HEK293 (cell line): ENCODE results near the gene SUPT5H.

Experiments used
- CTCF ChIA-PET: fragments of 350-600 bp; formaldehyde crosslinking; extraction: SDS; loops from one replicate; lab custom pipeline; 2021; ENCODE audit warnings: antibody characterized with exemption; lab: Yijun Ruan, JAX
- POLR2A ChIA-PET: fragments of 300-600 bp; formaldehyde crosslinking; extraction: SDS; loops from one replicate; lab custom pipeline; 2020; ENCODE audit warnings: antibody characterized with exemption, inconsistent platforms; lab: Yijun Ruan, JAX
- H3K27ac ChIP-seq: fragments of 200-500 bp; sonication (Bioruptor generic); 2 replicates; pipeline ENCODE4 v1.5.1; 2014; ENCODE audit warnings: low read depth, low read length, control low read depth, inconsistent platforms; ENCODE audit errors: extremely low read depth
- H3K36me3 ChIP-seq, 2 experiments: fragments of 200-500 bp in 1 of 2; sonication (Bioruptor generic) in 1 of 2; 1 replicate in 1 of 2; 2 replicates in 1 of 2; pipeline ENCODE4 v1.5.1; 2014 to 2017; ENCODE audit warnings: inconsistent platforms in 2 of 2, low read length in 2 of 2; ENCODE audit not compliant: control insufficient read depth in 2 of 2, insufficient read depth in 1 of 2
- H3K4me1 ChIP-seq: fragments of 200-500 bp; sonication (Bioruptor generic); 2 replicates; pipeline ENCODE4 v1.5.1; 2014; ENCODE audit warnings: mild to moderate bottlenecking, low read length, inconsistent platforms; ENCODE audit not compliant: control insufficient read depth, insufficient read depth
- H3K4me3 ChIP-seq: 2 replicates; pipeline ENCODE4 v1.5.1; 2011; ENCODE audit warnings: low read depth, mild to moderate bottlenecking, control low read depth, low read length, moderate library complexity
- H3K9me3 ChIP-seq: fragments of 200-500 bp; sonication (Bioruptor generic); 2 replicates; pipeline ENCODE4 v1.5.1; 2014; ENCODE audit warnings: low read depth, low read length, inconsistent platforms; ENCODE audit not compliant: control insufficient read depth, insufficient read depth
- EGR2 ChIP-seq: fragments of 450-650 bp; formaldehyde crosslinking; IDR thresholded peaks from 2 replicates; pipeline ENCODE4 v1.5.1; 2016; ENCODE audit warnings: low read depth, missing biosample characterization, missing genetic modification characterization
- SALL2 ChIP-seq: fragments of 450-650 bp; formaldehyde crosslinking; IDR thresholded peaks from 2 replicates; pipeline ENCODE4 v1.5.0; 2017; ENCODE audit warnings: missing biosample characterization, mild to moderate bottlenecking, missing genetic modification characterization, borderline replicate concordance
- SETDB1 ChIP-seq: IDR thresholded peaks from one replicate; pipeline ENCODE4 v1.6.1; 2017; ENCODE audit warnings: mild to moderate bottlenecking, low read length, moderate library complexity, mixed read lengths; ENCODE audit not compliant: insufficient read length
- WT1 ChIP-seq: fragments of 450-650 bp; formaldehyde crosslinking; IDR thresholded peaks from 2 replicates; pipeline ENCODE4 v1.5.1; 2016; ENCODE audit warnings: missing biosample characterization, missing genetic modification characterization
- YY2 ChIP-seq: fragments of 450-650 bp; formaldehyde crosslinking; IDR thresholded peaks from 2 replicates; pipeline ENCODE4 v1.5.1; 2016; ENCODE audit warnings: missing biosample characterization, missing genetic modification characterization
- ZBTB20 ChIP-seq: fragments of 450-650 bp; formaldehyde crosslinking; IDR thresholded peaks from 2 replicates; pipeline ENCODE4 v1.5.1; 2016; ENCODE audit warnings: missing biosample characterization, missing genetic modification characterization
- ZBTB21 ChIP-seq: fragments of 450-650 bp; formaldehyde crosslinking; IDR thresholded peaks from 2 replicates; pipeline ENCODE4 v1.5.1; 2017; ENCODE audit warnings: missing biosample characterization, missing genetic modification characterization
- ZNF146 ChIP-seq: fragments of 450-650 bp; formaldehyde crosslinking; IDR thresholded peaks from 2 replicates; pipeline ENCODE4 v1.5.1; 2016; ENCODE audit warnings: missing biosample characterization, missing genetic modification characterization
- ZNF184 ChIP-seq: fragments of 450-650 bp; IDR thresholded peaks from 2 replicates; pipeline ENCODE4 v1.5.1; 2018; ENCODE audit warnings: missing biosample characterization, mild to moderate bottlenecking, missing genetic modification characterization
- ZNF211 ChIP-seq: fragments of 450-650 bp; formaldehyde crosslinking; IDR thresholded peaks from 2 replicates; pipeline ENCODE4 v1.5.1; 2016; ENCODE audit warnings: low read depth, missing biosample characterization, missing genetic modification characterization
- ZNF214 ChIP-seq: fragments of 450-650 bp; formaldehyde crosslinking; IDR thresholded peaks from 2 replicates; pipeline ENCODE4 v1.5.1; 2017; ENCODE audit warnings: missing biosample characterization, mild to moderate bottlenecking, missing genetic modification characterization, borderline replicate concordance
- ZNF221 ChIP-seq: fragments of 450-650 bp; formaldehyde crosslinking; IDR thresholded peaks from 2 replicates; pipeline ENCODE4 v1.5.1; 2017; ENCODE audit warnings: missing biosample characterization, missing genetic modification characterization, borderline replicate concordance
- ZNF423 ChIP-seq: fragments of 450-650 bp; formaldehyde crosslinking; IDR thresholded peaks from 2 replicates; pipeline ENCODE4 v1.5.1; 2016; ENCODE audit warnings: missing biosample characterization, missing genetic modification characterization
- ZNF670 ChIP-seq: fragments of 450-650 bp; formaldehyde crosslinking; IDR thresholded peaks from 2 replicates; pipeline ENCODE4 v1.5.1; 2016; ENCODE audit warnings: missing biosample characterization, missing genetic modification characterization, low read depth
- ZSCAN23 ChIP-seq: fragments of 450-650 bp; formaldehyde crosslinking; IDR thresholded peaks from 2 replicates; pipeline ENCODE4 v1.5.1; 2016; ENCODE audit warnings: missing biosample characterization, missing genetic modification characterization
- TF ChIP-seq, protein P1 (sequence below): fragments of 450-650 bp; formaldehyde crosslinking; IDR thresholded peaks from 2 replicates; pipeline ENCODE4 v1.5.1; 2016; ENCODE audit warnings: missing biosample characterization, missing genetic modification characterization
- TF ChIP-seq, protein P2 (sequence below): fragments of 450-650 bp; formaldehyde crosslinking; IDR thresholded peaks from 2 replicates; pipeline ENCODE4 v1.5.1; 2016; ENCODE audit warnings: missing biosample characterization, missing genetic modification characterization
- TF ChIP-seq, protein P3 (sequence below): fragments of 450-650 bp; formaldehyde crosslinking; IDR thresholded peaks from 2 replicates; pipeline ENCODE4 v1.5.1; 2017; ENCODE audit warnings: missing biosample characterization, missing genetic modification characterization
- TF ChIP-seq, protein P4 (sequence below): fragments of 450-650 bp; formaldehyde crosslinking; conservative IDR thresholded peaks from 2 replicates; pipeline ENCODE4 v1.5.1; 2016; ENCODE audit warnings: low read depth, missing biosample characterization, missing genetic modification characterization
- TF ChIP-seq, protein P5 (sequence below): fragments of 450-650 bp; formaldehyde crosslinking; IDR thresholded peaks from 2 replicates; pipeline ENCODE4 v1.5.1; 2017; ENCODE audit warnings: missing biosample characterization, missing genetic modification characterization
- TF ChIP-seq, protein P6 (sequence below): fragments of 450-650 bp; formaldehyde crosslinking; IDR thresholded peaks from 2 replicates; pipeline ENCODE4 v1.5.1; 2016; ENCODE audit warnings: missing biosample characterization, missing genetic modification characterization

The SUPT5H gene

DNA sequence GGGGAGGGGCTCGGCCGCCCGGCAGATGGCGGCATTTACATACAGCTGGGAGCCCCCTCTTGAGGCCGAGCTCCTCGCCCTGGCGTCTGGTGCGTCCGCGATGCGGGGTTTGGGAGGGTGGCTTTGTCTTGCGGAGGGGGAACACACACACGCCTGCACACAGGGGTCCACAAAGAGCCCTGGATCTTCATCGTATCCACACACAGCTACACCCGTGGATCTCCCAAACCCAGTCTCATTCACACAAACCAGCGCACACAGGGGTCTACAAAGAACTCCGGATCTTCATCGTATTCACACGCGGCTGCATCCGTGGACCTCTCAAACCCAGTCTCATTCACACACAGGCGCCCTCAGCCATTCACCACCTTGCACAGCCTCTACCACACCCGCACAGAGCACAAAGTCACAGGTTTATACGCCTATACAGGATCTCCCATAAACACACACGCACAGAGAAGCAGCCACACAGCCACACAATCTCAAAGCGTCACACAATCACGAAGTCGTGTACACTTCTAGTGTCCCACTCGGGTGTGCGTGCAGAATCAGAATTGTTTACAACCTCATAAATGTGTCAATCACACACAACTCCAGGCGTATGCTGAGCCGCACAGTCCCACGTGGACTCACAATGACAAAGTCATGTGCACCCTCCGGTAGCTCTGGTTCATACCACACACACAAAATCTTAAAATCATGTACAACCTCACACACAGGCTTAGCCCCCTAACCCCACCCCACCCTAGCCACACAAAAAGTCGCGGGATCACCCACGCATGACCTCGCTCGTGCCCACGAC, 52.8 kb downstream of the SUPT5H start:
- H3K4me3 ChIP-seq: no peak overlapping the region
- CTCF ChIA-PET: interaction anchor here (0.5 to 4.9 kb wide), 28 partner anchors 10 to 571 kb away, joined by 3 to 59 read pairs (median 4); partner anchors contain the start of genes EID2, EID2B, RPS16 and TIMM50
- no peaks in the 10 kb centered on the region; a peak in 1 of 3 replicates for H3K36me3 ChIP-seq
- peaks cover 16% of the 10 kb centered on the region for H3K4me1 ChIP-seq
- no peaks in the 10 kb centered on the region for H3K9me3 ChIP-seq
- POLR2A ChIA-PET: interaction anchor here (0.5 to 3.5 kb wide), 17 partner anchors 9 to 829 kb away, joined by 3 to 29 read pairs (median 5); partner anchors contain the start of genes EID2B, RPS16, SUPT5H and TIMM50
- peak overlapping the region; percentile 2; the same call in 1 of the 2 replicates for H3K27ac ChIP-seq
- TF ChIP-seq ZNF221 (tag by site-specific recombination) (0 out of 2 replicates have a peak, but pooled peaks have one; percentile 62), ZBTB20 (tag by site-specific recombination) (peak; percentile 80), SALL2 (tag by site-specific recombination) (no peak; the same call in 1 of the 2 replicates), ZBTB21 (peak; percentile 80), SETDB1 (no peak), YY2 (tag by site-specific recombination) (no peak; the same call in none of the 2 replicates), ZNF670 (tag by site-specific recombination) (no peak), ZNF211 (tag by site-specific recombination) (no peak), ZNF423 (tag by site-specific recombination) (peak; percentile 67), EGR2 (peak; percentile 12; the same call in 1 of the 2 replicates), WT1 (tag by site-specific recombination) (peak; percentile 44), ZNF146 (peak; percentile 57; the same call in 1 of the 2 replicates), ZNF184 (tag by site-specific recombination) (no peak), ZSCAN23 (tag by site-specific recombination) (peak; percentile 14), ZNF214 (tag by site-specific recombination) (no peak)
- TF ChIP-seq, protein P1, sequence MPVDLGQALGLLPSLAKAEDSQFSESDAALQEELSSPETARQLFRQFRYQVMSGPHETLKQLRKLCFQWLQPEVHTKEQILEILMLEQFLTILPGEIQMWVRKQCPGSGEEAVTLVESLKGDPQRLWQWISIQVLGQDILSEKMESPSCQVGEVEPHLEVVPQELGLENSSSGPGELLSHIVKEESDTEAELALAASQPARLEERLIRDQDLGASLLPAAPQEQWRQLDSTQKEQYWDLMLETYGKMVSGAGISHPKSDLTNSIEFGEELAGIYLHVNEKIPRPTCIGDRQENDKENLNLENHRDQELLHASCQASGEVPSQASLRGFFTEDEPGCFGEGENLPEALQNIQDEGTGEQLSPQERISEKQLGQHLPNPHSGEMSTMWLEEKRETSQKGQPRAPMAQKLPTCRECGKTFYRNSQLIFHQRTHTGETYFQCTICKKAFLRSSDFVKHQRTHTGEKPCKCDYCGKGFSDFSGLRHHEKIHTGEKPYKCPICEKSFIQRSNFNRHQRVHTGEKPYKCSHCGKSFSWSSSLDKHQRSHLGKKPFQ (tag by site-specific recombination): peak; percentile 90
- TF ChIP-seq, protein P2, sequence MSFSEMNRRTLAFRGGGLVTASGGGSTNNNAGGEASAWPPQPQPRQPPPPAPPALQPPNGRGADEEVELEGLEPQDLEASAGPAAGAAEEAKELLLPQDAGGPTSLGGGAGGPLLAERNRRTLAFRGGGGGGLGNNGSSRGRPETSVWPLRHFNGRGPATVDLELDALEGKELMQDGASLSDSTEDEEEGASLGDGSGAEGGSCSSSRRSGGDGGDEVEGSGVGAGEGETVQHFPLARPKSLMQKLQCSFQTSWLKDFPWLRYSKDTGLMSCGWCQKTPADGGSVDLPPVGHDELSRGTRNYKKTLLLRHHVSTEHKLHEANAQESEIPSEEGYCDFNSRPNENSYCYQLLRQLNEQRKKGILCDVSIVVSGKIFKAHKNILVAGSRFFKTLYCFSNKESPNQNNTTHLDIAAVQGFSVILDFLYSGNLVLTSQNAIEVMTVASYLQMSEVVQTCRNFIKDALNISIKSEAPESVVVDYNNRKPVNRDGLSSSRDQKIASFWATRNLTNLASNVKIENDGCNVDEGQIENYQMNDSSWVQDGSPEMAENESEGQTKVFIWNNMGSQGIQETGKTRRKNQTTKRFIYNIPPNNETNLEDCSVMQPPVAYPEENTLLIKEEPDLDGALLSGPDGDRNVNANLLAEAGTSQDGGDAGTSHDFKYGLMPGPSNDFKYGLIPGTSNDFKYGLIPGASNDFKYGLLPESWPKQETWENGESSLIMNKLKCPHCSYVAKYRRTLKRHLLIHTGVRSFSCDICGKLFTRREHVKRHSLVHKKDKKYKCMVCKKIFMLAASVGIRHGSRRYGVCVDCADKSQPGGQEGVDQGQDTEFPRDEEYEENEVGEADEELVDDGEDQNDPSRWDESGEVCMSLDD (tag by site-specific recombination): peak; percentile 61; the same call in 1 of the 2 replicates
- TF ChIP-seq, protein P3, sequence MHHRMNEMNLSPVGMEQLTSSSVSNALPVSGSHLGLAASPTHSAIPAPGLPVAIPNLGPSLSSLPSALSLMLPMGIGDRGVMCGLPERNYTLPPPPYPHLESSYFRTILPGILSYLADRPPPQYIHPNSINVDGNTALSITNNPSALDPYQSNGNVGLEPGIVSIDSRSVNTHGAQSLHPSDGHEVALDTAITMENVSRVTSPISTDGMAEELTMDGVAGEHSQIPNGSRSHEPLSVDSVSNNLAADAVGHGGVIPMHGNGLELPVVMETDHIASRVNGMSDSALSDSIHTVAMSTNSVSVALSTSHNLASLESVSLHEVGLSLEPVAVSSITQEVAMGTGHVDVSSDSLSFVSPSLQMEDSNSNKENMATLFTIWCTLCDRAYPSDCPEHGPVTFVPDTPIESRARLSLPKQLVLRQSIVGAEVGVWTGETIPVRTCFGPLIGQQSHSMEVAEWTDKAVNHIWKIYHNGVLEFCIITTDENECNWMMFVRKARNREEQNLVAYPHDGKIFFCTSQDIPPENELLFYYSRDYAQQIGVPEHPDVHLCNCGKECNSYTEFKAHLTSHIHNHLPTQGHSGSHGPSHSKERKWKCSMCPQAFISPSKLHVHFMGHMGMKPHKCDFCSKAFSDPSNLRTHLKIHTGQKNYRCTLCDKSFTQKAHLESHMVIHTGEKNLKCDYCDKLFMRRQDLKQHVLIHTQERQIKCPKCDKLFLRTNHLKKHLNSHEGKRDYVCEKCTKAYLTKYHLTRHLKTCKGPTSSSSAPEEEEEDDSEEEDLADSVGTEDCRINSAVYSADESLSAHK (tag by site-specific recombination): no peak; the same call in 1 of the 2 replicates
- TF ChIP-seq, protein P4, sequence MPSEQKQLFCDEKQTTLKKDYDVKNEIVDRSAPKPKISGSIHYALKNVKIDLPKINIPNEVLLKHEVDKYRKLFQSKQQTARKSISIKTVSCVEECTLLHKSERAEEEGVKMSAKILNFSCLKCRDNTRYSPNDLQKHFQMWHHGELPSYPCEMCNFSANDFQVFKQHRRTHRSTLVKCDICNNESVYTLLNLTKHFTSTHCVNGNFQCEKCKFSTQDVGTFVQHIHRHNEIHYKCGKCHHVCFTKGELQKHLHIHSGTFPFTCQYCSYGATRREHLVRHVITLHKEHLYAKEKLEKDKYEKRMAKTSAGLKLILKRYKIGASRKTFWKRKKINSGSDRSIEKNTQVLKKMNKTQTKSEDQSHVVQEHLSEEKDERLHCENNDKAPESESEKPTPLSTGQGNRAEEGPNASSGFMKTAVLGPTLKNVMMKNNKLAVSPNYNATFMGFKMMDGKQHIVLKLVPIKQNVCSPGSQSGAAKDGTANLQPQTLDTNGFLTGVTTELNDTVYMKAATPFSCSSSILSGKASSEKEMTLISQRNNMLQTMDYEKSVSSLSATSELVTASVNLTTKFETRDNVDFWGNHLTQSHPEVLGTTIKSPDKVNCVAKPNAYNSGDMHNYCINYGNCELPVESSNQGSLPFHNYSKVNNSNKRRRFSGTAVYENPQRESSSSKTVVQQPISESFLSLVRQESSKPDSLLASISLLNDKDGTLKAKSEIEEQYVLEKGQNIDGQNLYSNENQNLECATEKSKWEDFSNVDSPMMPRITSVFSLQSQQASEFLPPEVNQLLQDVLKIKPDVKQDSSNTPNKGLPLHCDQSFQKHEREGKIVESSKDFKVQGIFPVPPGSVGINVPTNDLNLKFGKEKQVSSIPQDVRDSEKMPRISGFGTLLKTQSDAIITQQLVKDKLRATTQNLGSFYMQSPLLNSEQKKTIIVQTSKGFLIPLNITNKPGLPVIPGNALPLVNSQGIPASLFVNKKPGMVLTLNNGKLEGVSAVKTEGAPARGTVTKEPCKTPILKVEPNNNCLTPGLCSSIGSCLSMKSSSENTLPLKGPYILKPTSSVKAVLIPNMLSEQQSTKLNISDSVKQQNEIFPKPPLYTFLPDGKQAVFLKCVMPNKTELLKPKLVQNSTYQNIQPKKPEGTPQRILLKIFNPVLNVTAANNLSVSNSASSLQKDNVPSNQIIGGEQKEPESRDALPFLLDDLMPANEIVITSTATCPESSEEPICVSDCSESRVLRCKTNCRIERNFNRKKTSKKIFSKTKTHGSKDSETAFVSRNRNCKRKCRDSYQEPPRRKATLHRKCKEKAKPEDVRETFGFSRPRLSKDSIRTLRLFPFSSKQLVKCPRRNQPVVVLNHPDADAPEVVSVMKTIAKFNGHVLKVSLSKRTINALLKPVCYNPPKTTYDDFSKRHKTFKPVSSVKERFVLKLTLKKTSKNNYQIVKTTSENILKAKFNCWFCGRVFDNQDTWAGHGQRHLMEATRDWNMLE (tag by site-specific recombination): no peak
- TF ChIP-seq, protein P5, sequence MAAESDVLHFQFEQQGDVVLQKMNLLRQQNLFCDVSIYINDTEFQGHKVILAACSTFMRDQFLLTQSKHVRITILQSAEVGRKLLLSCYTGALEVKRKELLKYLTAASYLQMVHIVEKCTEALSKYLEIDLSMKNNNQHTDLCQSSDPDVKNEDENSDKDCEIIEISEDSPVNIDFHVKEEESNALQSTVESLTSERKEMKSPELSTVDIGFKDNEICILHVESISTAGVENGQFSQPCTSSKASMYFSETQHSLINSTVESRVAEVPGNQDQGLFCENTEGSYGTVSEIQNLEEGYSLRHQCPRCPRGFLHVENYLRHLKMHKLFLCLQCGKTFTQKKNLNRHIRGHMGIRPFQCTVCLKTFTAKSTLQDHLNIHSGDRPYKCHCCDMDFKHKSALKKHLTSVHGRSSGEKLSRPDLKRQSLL (tag by site-specific recombination): no peak
- TF ChIP-seq, protein P6, sequence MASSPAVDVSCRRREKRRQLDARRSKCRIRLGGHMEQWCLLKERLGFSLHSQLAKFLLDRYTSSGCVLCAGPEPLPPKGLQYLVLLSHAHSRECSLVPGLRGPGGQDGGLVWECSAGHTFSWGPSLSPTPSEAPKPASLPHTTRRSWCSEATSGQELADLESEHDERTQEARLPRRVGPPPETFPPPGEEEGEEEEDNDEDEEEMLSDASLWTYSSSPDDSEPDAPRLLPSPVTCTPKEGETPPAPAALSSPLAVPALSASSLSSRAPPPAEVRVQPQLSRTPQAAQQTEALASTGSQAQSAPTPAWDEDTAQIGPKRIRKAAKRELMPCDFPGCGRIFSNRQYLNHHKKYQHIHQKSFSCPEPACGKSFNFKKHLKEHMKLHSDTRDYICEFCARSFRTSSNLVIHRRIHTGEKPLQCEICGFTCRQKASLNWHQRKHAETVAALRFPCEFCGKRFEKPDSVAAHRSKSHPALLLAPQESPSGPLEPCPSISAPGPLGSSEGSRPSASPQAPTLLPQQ (tag by site-specific recombination): peak; percentile 81
